IMR-90 (cell line): ENCODE results near the gene CABCOCO1.

ENCODE experiments used
- BHLHE40 ChIP-seq: fragments of 150-350 bp; IDR thresholded peaks from 2 replicates; pipeline ENCODE4 v1.6.1; 2016; ENCODE audit warnings: mild to moderate bottlenecking, low read depth, low read length
- CEBPB ChIP-seq: IDR thresholded peaks from 2 replicates; pipeline ENCODE4 v1.6.1; 2012; ENCODE audit warnings: low read depth, low read length, improper control_type of control experiment
- CHD1 ChIP-seq: IDR thresholded peaks from 2 replicates; pipeline ENCODE4 v1.6.1; 2012; ENCODE audit warnings: low read depth, low read length, improper control_type of control experiment
- CTCF ChIP-seq: conservative IDR thresholded peaks from 2 replicates; pipeline ENCODE4 v1.5.1; 2012; ENCODE audit warnings: mild to moderate bottlenecking, low read depth, low read length, improper control_type of control experiment
- ELK1 ChIP-seq: fragments of 150-350 bp; IDR thresholded peaks from 2 replicates; pipeline ENCODE4 v1.6.1; 2016; ENCODE audit warnings: low read depth, mild to moderate bottlenecking, low read length, moderate library complexity, borderline replicate concordance
- FOS ChIP-seq: fragments of 150-350 bp; IDR thresholded peaks from 2 replicates; pipeline ENCODE4 v1.6.1; 2016; ENCODE audit warnings: low read depth, low read length
- MXI1 ChIP-seq: IDR thresholded peaks from 2 replicates; pipeline ENCODE4 v1.6.1; 2012; ENCODE audit warnings: low read depth, mild to moderate bottlenecking, low read length, moderate library complexity, borderline replicate concordance
- POLR2A ChIP-seq: IDR thresholded peaks from 2 replicates; pipeline ENCODE4 v1.6.1; 2012; ENCODE audit warnings: mild to moderate bottlenecking, low read depth, low read length
- RAD21 ChIP-seq: IDR thresholded peaks from 2 replicates; pipeline ENCODE4 v1.6.1; 2012; ENCODE audit warnings: low read length, improper control_type of control experiment
- RCOR1 ChIP-seq: IDR thresholded peaks from 2 replicates; pipeline ENCODE4 v1.6.1; 2012; ENCODE audit warnings: mild to moderate bottlenecking, low read length, improper control_type of control experiment; ENCODE audit not compliant: insufficient replicate concordance
- RFX5 ChIP-seq: IDR thresholded peaks from 2 replicates; pipeline ENCODE4 v1.8.0; 2012; ENCODE audit warnings: low read depth, mild to moderate bottlenecking, low read length, moderate library complexity
- SMC3 ChIP-seq: fragments of 150-350 bp; IDR thresholded peaks from 2 replicates; pipeline ENCODE4 v1.6.1; 2016; ENCODE audit warnings: low read depth, mild to moderate bottlenecking, antibody characterized with exemption, low read length, moderate library complexity
- USF2 ChIP-seq: fragments of 150-350 bp; IDR thresholded peaks from 2 replicates; pipeline ENCODE4 v1.6.1; 2017; ENCODE audit warnings: mild to moderate bottlenecking, antibody characterized with exemption, low read length, low read depth

- no peak for TF ChIP-seq CTCF
- no peak for TF ChIP-seq POLR2A
- no peak for TF ChIP-seq CHD1
- TF ChIP-seq RAD21 = no peak
- 0 out of 2 replicates have a peak, but pooled peaks have one; percentile 33 for TF ChIP-seq CEBPB
- TF ChIP-seq USF2 = no peak
- no peak for TF ChIP-seq FOS
- TF ChIP-seq RCOR1 = no peak
- TF ChIP-seq MXI1 = no peak
- TF ChIP-seq BHLHE40 = no peak
- TF ChIP-seq RFX5 = no peak
- no peak for TF ChIP-seq SMC3
- no peak for TF ChIP-seq ELK1
Observed at GRCh38 chr10:61708846-61709245, 46.1 kb downstream of the CABCOCO1 start.
